ENCODE data around the gene NPHP4. TPM values are rescaled to one million over a fixed set of nuclear protein-coding genes. Genes with fewer than 3 reads are reported as not detected.

NPHP4 gene
- total and polyA plus RNA-seq, 10 of the 15 experiments (the other 5 are each of a cell fraction or from before 2014, with no cell fraction given) = 0.16 to 10.5 (median 3.1) TPM

DNA sequence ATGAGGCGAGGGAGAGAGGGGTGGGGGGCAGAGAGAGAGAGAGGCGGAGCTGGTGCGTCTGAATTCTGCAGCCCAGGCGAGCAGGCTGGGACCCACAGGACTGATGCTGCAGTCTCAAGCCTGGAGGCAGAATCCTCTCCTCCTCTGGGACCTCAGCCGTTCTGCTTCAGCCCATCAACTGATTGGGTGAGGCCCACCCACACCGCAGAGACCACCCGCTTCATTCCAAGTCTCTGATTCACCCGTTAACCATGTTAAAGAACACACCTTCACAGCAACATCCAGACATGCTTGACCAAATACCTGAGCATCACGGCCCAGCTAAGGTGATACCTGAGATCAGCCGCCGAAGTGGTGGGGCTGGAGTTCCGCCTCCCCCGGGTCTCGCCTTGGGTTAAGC, 147.8 kb downstream of the NPHP4 start:
- CTCF ChIA-PET = no interaction called here
- no peak for DNase-seq (ENCODE audit: low read depth, low spot score)
- in situ Hi-C loops (cut with MboI) = no loop called here

More for the DNA sequence above, 147.8 kb downstream of the NPHP4 start:
- 0 out of 4 replicates have a peak, but pooled peaks cover 0 to 1% of the 10 kb centered on the region in 2 experiments for H3K27me3 ChIP-seq (replicated peaks in 1 of 2; ENCODE audit: control insufficient read depth in 2 of 2, insufficient read depth in 2 of 2, low read length in 1 of 2)
- H3K27ac ChIP-seq (ENCODE audit: control insufficient read depth, insufficient read depth) = no peak overlapping the region
- BruUV-seq (replicated peaks) = no TSS peak
- no peaks in the 10 kb centered on the region for H3K79me2 ChIP-seq (ENCODE audit: control insufficient read depth, insufficient read depth, low read length)
- H3K36me3 ChIP-seq (ENCODE audit: control insufficient read depth in 2 of 2, insufficient read depth in 2 of 2, low read length in 1 of 2) = no peaks in the 10 kb centered on the region
- 38% methylated on average over 13 of the region's 14 CpGs for WGBS (ENCODE audit: insufficient coverage, insufficient replicate concordance, low lambda C conversion rate, missing lambda C conversion rate)
- RAD21 ChIA-PET (ENCODE audit: unreplicated experiment) = no interaction called here
- H3K9ac ChIP-seq (ENCODE audit: control insufficient read depth, insufficient read depth, low read length) = no peak overlapping the region
- H3K4me1 ChIP-seq (ENCODE audit: control insufficient read depth, insufficient read depth, low read length) = no peaks in the 10 kb centered on the region
- SMC1A ChIA-PET (ENCODE audit: uncharacterized antibody, unreplicated experiment) = no interaction called here
- no peaks in the 10 kb centered on the region for H3K9me3 ChIP-seq (replicated peaks; ENCODE audit: control insufficient read depth, insufficient read depth, low read length)
- no peak overlapping the region for H2AFZ ChIP-seq (ENCODE audit: control insufficient read depth, low read depth, low read length)
- no peaks in the 10 kb centered on the region for H4K20me1 ChIP-seq (ENCODE audit: control insufficient read depth, insufficient read depth)
- no peak overlapping the region for H3K4me3 ChIP-seq
- ATAC-seq = no peak
- POLR2A ChIA-PET = no interaction called here
- H3K4me2 ChIP-seq (ENCODE audit: control insufficient read depth, insufficient read depth) = no peak overlapping the region
- intact Hi-C loops (cut with micrococcal nuclease; ENCODE audit: unreplicated experiment) = no loop called here
- no peak for FAIRE-seq
- TF ChIP-seq SMAD1 (IDR thresholded peaks at IDR 0.05; ENCODE audit: low read depth, partially characterized antibody) = no peak
- TF ChIP-seq TAF1 (IDR thresholded peaks at IDR 0.05; ENCODE audit: borderline replicate concordance, low read depth, low read length) = no peak
- TF ChIP-seq RBBP5 (conservative IDR thresholded peaks at IDR 0.05) = no peak
- TF ChIP-seq ZNF622 (IDR thresholded peaks at IDR 0.05) = no peak
- TF ChIP-seq, protein P1, sequence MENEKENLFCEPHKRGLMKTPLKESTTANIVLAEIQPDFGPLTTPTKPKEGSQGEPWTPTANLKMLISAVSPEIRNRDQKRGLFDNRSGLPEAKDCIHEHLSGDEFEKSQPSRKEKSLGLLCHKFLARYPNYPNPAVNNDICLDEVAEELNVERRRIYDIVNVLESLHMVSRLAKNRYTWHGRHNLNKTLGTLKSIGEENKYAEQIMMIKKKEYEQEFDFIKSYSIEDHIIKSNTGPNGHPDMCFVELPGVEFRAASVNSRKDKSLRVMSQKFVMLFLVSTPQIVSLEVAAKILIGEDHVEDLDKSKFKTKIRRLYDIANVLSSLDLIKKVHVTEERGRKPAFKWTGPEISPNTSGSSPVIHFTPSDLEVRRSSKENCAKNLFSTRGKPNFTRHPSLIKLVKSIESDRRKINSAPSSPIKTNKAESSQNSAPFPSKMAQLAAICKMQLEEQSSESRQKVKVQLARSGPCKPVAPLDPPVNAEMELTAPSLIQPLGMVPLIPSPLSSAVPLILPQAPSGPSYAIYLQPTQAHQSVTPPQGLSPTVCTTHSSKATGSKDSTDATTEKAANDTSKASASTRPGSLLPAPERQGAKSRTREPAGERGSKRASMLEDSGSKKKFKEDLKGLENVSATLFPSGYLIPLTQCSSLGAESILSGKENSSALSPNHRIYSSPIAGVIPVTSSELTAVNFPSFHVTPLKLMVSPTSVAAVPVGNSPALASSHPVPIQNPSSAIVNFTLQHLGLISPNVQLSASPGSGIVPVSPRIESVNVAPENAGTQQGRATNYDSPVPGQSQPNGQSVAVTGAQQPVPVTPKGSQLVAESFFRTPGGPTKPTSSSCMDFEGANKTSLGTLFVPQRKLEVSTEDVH (IDR thresholded peaks at IDR 0.05; ENCODE audit: low read depth, partially characterized antibody) = no peak
- TF ChIP-seq TCF7 (IDR thresholded peaks at IDR 0.05; ENCODE audit: borderline replicate concordance) = no peak
- TF ChIP-seq CBX3 (IDR thresholded peaks at IDR 0.05; ENCODE audit: borderline replicate concordance, low read depth) = no peak

Data from GM12878 (cell line).